ENCODE data around the gene RNF135. TPM values are rescaled to one million over a fixed set of nuclear protein-coding genes. Genes with fewer than 3 reads are reported as not detected.
"Not testable (repeated sequence)": the region's sequence is repeated elsewhere in the genome, so short reads cannot be mapped to it uniquely, and the experiment has no call there.

RNF135 gene
- total and polyA plus RNA-seq, 9 donors, result 7.8 to 11.2 (median 9.3) TPM

DNA sequence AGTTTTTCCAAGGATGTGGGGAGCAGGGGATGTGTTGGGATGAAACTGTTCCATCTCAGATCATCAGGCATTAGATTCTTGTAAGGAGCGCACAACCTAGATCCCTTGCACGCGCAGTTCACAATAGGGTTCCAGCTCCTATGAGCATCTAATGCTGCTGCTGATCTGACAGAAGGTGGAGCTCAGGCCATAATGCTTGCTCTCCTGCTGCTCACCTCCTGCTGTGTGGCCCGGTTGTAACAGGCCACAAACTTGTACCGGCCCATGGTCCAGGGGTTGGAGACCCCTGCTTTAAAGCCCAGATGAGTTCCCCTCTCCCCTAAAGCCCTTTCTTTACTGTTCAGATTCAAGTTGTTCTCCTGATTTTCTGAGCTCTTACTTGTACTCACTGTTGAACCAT lies 44.8 kb downstream of the RNF135 start:
- DNase-seq, result no peak
- Histone ChIP-seq H3K4me1 (ENCODE audit: control insufficient read depth, insufficient read depth, low read length) (no peaks in the 10 kb centered on the region), H3K36me3 (ENCODE audit: control insufficient read depth, insufficient read depth, low read length) (no peaks in the 10 kb centered on the region), H3K27me3 (ENCODE audit: control insufficient read depth, insufficient read depth, low read length) (no peaks in the 10 kb centered on the region), H3K4me3 (ENCODE audit: low read length) (no peak overlapping the region), H3K9me3 (replicated peaks; ENCODE audit: control insufficient read depth, low read depth, low read length) (no peaks in the 10 kb centered on the region), H3K27ac (ENCODE audit: low read length) (no peak overlapping the region)
- 75% methylated on average over 4 of the region's 5 CpGs for WGBS (ENCODE audit: insufficient coverage)

DNA sequence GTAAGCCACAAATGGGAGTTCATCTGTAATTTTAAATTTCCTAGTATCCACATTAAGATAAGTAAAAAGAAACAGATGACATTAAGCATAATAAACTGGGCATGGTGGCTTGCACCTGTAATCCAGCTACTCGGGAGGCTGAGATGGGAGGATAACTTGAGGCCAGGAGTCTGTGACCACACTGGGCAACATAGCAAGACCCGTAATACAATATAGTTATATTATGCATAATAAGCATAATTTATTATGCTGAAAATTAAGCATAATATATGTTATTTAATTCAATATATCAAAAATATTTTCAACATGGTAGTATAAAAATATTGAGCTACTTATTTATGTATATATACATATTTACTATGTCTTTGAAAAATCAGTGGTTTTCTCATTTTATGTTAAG lies 48.2 kb downstream of the RNF135 start:
- Histone ChIP-seq H3K36me3 (ENCODE audit: control insufficient read depth, insufficient read depth, low read length) (no peaks in the 10 kb centered on the region), H3K9me3 (replicated peaks; ENCODE audit: control insufficient read depth, low read depth, low read length) (no peaks in the 10 kb centered on the region)
- no CpG with 5 or more reads among the region's 2 CpGs for WGBS (ENCODE audit: insufficient coverage)

DNA sequence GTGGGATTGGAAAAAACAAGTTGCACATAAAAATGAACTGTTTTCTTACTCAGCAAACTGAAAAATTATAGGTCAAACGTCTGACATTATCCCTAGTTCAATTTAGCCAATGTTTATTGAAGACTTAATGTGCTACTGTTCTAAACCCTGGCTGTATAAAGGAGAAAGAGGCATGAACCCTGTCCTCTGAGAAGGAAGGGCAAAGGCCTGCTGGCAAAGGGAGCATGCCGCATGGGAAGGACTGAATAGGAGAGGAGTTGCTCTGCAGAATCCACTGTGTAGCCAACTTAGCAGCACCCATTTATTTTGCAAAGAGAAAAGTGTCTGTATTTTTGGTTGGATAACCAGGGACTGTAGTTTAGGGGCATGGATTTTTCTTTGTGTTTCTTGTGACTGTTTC lies 52.3 kb downstream of the RNF135 start:
- not testable (repeated sequence) for H3K9me3 ChIP-seq (replicated peaks; ENCODE audit: control insufficient read depth, low read depth, low read length); H3K4me3 ChIP-seq (ENCODE audit: low read length); H3K36me3 ChIP-seq (ENCODE audit: control insufficient read depth, insufficient read depth, low read length); DNase-seq; H3K4me1 ChIP-seq (ENCODE audit: control insufficient read depth, insufficient read depth, low read length); H3K27me3 ChIP-seq (ENCODE audit: control insufficient read depth, insufficient read depth, low read length); H3K27ac ChIP-seq (ENCODE audit: low read length)
- WGBS (ENCODE audit: insufficient coverage), result no CpG with 5 or more reads among the region's 2 CpGs

More for the DNA sequence above, 48.2 kb downstream of the RNF135 start:
- Histone ChIP-seq H3K4me3 (ENCODE audit: low read length) (no peak overlapping the region), H3K4me1 (ENCODE audit: control insufficient read depth, insufficient read depth, low read length) (no peaks in the 10 kb centered on the region), H3K27me3 (ENCODE audit: control insufficient read depth, insufficient read depth, low read length) (no peaks in the 10 kb centered on the region), H3K27ac (ENCODE audit: low read length) (no peak overlapping the region)
- DNase-seq, result no peak

DNA sequence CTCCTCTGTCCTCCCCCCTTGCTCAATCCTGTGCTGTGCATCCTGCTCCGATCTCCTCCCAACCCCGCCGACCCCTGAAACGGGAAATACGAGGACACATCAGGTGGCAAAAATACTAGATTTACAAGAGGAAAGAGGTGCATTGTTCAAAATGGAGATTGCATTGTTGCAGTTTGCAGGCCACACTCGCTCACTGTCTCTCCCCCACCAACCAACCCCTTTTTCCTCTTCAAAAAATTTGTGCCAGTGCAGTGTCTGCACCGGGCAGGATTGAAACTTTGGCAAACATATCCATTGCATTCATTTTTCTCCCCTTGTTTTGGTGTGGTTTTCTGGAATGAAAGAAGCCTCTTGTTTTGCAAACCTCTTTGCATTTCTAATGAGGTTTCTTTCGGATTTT lies 61.0 kb downstream of the RNF135 start:
- no CpG with 5 or more reads among the region's 8 CpGs for WGBS (ENCODE audit: insufficient coverage)
- DNase-seq, result no peak
- no peaks in the 10 kb centered on the region for H3K9me3 ChIP-seq (replicated peaks; ENCODE audit: control insufficient read depth, low read depth, low read length)
- no peak overlapping the region for H3K4me3 ChIP-seq (ENCODE audit: low read length)
- no peaks in the 10 kb centered on the region for H3K27me3 ChIP-seq (ENCODE audit: control insufficient read depth, insufficient read depth, low read length)
- no peaks in the 10 kb centered on the region for H3K4me1 ChIP-seq (ENCODE audit: control insufficient read depth, insufficient read depth, low read length)
- H3K36me3 ChIP-seq (ENCODE audit: control insufficient read depth, insufficient read depth, low read length), result no peaks in the 10 kb centered on the region
- no peak overlapping the region for H3K27ac ChIP-seq (ENCODE audit: low read length)

DNA sequence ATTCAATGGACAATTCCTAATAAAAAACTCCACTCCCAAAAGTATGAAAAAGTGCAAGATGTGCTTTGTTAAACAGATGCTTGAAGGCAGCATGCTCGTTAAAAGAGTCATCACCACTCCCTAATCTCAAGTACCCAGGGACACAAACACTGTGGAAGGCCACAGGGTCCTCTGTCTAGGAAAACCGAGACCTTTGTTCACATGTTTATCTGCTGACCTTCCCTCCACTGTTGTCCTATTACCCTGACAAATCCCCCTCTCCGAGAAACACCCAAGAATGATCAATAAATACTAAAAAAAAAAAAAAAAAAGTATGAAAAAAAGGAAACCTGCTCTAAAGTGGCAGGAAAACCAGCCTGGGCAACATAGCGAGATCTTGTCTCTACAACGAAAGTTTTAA lies 64.8 kb downstream of the RNF135 start:
- H3K36me3 ChIP-seq (ENCODE audit: control insufficient read depth, insufficient read depth, low read length); DNase-seq; H3K27ac ChIP-seq (ENCODE audit: low read length); H3K27me3 ChIP-seq (ENCODE audit: control insufficient read depth, insufficient read depth, low read length); H3K9me3 ChIP-seq (replicated peaks; ENCODE audit: control insufficient read depth, low read depth, low read length); H3K4me3 ChIP-seq (ENCODE audit: low read length); H3K4me1 ChIP-seq (ENCODE audit: control insufficient read depth, insufficient read depth, low read length): not testable (repeated sequence)
- WGBS (ENCODE audit: insufficient coverage), result 100% methylated on average over 2 of the region's 5 CpGs

DNA sequence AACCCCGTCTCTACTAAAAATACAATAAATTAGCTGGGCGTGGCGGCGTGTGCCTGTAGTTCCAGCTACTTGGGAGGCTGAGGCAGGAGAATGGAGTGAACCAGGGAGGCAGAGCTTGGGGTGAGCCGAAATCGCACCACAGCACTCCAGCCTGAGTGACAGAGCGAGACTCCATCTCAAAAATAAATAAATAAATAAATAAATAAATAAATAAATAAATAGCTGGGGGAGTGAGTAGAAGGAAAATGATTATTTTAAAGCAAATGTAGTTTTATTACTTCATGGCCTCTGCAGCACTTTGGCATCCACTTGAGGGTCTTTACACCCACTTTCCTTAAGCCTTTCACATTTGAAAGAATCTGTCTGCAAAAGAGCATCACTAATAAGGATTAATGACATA lies 70.0 kb downstream of the RNF135 start:
- H3K27me3 ChIP-seq (ENCODE audit: control insufficient read depth, insufficient read depth, low read length); H3K36me3 ChIP-seq (ENCODE audit: control insufficient read depth, insufficient read depth, low read length); H3K4me3 ChIP-seq (ENCODE audit: low read length); H3K9me3 ChIP-seq (replicated peaks; ENCODE audit: control insufficient read depth, low read depth, low read length); H3K4me1 ChIP-seq (ENCODE audit: control insufficient read depth, insufficient read depth, low read length); DNase-seq; H3K27ac ChIP-seq (ENCODE audit: low read length): not testable (repeated sequence)
- no CpG with 5 or more reads among the region's 7 CpGs for WGBS (ENCODE audit: insufficient coverage)

DNA sequence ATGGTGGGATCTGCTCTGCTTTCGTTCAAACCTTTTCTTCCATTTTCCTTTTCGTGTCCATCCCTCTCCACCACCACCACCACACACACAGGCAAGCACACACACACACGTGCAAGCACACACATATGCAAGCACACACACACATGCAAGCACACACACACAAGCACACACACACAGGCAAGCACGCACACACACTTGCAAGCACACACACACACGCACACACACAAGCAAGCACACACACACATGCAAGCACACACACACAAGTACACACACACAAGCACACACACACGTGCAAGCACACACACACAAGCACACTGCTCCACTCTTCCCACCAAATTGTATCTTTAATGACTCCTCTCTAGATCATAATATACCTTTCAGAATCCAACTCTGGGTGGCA lies 71.5 kb downstream of the RNF135 start:
- not testable (repeated sequence) for H3K9me3 ChIP-seq (replicated peaks; ENCODE audit: control insufficient read depth, low read depth, low read length); H3K27me3 ChIP-seq (ENCODE audit: control insufficient read depth, insufficient read depth, low read length); DNase-seq; H3K36me3 ChIP-seq (ENCODE audit: control insufficient read depth, insufficient read depth, low read length); H3K27ac ChIP-seq (ENCODE audit: low read length); H3K4me3 ChIP-seq (ENCODE audit: low read length); H3K4me1 ChIP-seq (ENCODE audit: control insufficient read depth, insufficient read depth, low read length)
- WGBS (ENCODE audit: insufficient coverage), result 88% methylated on average over 1 of the region's 6 CpGs

DNA sequence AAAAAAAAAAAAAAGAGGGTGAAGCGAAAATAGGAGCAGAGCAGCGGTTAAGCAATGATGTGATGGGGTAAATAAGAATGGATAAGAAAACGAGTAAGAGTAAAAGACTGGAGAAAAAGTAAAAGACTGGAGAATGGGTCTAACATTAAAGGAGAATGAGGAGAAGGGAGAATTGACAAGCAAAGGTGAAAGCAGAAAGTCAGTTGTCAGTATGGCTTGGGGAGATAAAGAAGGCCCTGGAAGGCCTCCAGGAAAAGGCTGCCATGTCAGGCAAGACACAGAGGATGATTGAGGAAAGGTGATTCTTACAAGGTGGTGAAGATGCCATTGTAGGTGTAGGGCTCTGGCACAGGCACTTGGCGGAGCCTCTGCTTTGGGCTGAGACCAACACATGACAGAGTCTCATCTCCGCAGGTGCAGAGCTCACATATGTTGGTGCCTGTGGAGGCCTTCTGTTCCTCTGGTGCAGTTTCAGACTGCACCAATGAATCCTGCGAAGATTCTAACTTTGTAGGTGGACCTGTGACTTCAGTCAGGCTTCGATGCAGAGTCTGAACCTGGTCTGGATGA lies 76.1 kb downstream of the RNF135 start:
- DNase-seq; H3K4me3 ChIP-seq (ENCODE audit: low read length); H3K36me3 ChIP-seq (ENCODE audit: control insufficient read depth, insufficient read depth, low read length); H3K27ac ChIP-seq (ENCODE audit: low read length); H3K4me1 ChIP-seq (ENCODE audit: control insufficient read depth, insufficient read depth, low read length); H3K27me3 ChIP-seq (ENCODE audit: control insufficient read depth, insufficient read depth, low read length); H3K9me3 ChIP-seq (replicated peaks; ENCODE audit: control insufficient read depth, low read depth, low read length): not testable (repeated sequence)
- no CpG with 5 or more reads among the region's 7 CpGs for WGBS (ENCODE audit: insufficient coverage)

DNA sequence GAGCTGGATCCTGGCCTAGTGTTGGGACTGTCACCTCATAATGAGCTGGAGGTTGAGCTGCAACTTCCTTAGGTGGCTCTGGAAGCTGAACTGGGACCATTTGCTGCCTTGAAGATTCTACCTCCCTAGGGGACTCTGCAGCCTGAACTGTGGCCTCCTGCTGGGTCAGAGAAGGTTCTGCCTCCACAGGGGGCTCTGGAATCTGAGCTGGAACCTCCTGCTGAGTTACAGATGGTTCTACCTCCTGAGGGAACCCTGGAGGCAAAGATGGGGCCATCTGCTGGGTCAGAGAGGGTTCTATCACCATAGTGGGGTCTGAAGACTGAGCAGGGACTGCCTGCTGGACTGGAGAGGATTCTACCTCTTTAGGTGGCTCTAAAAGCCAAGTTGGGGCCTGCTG lies 77.3 kb downstream of the RNF135 start:
- H3K36me3 ChIP-seq (ENCODE audit: control insufficient read depth, insufficient read depth, low read length), result no peaks in the 10 kb centered on the region
- DNase-seq, result no peak
- peaks cover 5% of the 10 kb centered on the region for H3K4me1 ChIP-seq (ENCODE audit: control insufficient read depth, insufficient read depth, low read length)
- no peaks in the 10 kb centered on the region for H3K9me3 ChIP-seq (replicated peaks; ENCODE audit: control insufficient read depth, low read depth, low read length)
- H3K27ac ChIP-seq (ENCODE audit: low read length), result no peak overlapping the region
- no peak overlapping the region for H3K4me3 ChIP-seq (ENCODE audit: low read length)
- H3K27me3 ChIP-seq (ENCODE audit: control insufficient read depth, insufficient read depth, low read length), result no peaks in the 10 kb centered on the region

DNA sequence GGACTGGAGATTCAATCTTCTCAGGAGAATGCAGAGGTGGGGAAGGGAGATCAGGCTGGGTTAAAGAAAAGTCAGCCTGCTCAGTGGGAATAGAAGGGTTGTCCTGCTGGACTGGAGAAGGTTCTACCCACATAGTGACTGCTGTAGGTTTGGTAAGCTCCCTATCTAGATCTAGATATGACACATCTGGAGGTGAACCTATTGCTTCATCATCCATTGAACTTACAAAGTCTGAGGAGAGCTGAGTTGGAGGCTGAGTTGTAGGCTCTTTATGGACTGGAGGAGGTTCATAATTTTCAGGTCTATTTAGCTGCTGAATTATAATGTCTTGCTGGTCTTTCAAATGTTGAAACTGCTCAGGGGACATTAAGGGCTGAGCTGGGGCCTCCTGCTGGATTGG lies 77.9 kb downstream of the RNF135 start:
- no peak overlapping the region for H3K27ac ChIP-seq (ENCODE audit: low read length)
- peaks cover 5% of the 10 kb centered on the region for H3K4me1 ChIP-seq (ENCODE audit: control insufficient read depth, insufficient read depth, low read length)
- no peak overlapping the region for H3K4me3 ChIP-seq (ENCODE audit: low read length)
- no peaks in the 10 kb centered on the region for H3K36me3 ChIP-seq (ENCODE audit: control insufficient read depth, insufficient read depth, low read length)
- no peaks in the 10 kb centered on the region for H3K27me3 ChIP-seq (ENCODE audit: control insufficient read depth, insufficient read depth, low read length)
- no peak for DNase-seq
- no peaks in the 10 kb centered on the region for H3K9me3 ChIP-seq (replicated peaks; ENCODE audit: control insufficient read depth, low read depth, low read length)

Data from muscle of leg (tissue), 11 donors.